Loucy (cell line): ENCODE measurements around the gene MPRIP.
"Not testable (repeated sequence)": the region's sequence is repeated elsewhere in the genome, so short reads cannot be mapped to it uniquely, and the experiment has no call there.

Experiments used
- H2AFZ ChIP-seq: fragments of 200-600 bp; sonication (generic); 2 replicates; pipeline ENCODE4 v1.6.0; 2016; ENCODE audit warnings: antibody characterized with exemption, mild to moderate bottlenecking, low read length, moderate library complexity
- H3F3A ChIP-seq: fragments of 200-600 bp; 2 replicates; pipeline ENCODE4 v1.6.0; 2016; ENCODE audit warnings: antibody characterized with exemption, low read depth, mild to moderate bottlenecking
- H3K27me3 ChIP-seq: fragments of 200-600 bp; sonication (generic); 2 replicates; pipeline ENCODE4 v1.6.1; 2014; ENCODE audit warnings: low read length, mild to moderate bottlenecking; ENCODE audit not compliant: insufficient read depth, poor library complexity, severe bottlenecking
- H3K36me3 ChIP-seq: fragments of 200-600 bp; sonication (generic); 2 replicates; pipeline ENCODE4 v1.6.1; 2016; ENCODE audit warnings: low read length; ENCODE audit not compliant: insufficient read depth
- H3K4me1 ChIP-seq: fragments of 200-600 bp; sonication (generic); 2 replicates; pipeline ENCODE4 v1.5.1; 2014; ENCODE audit warnings: low read length, mild to moderate bottlenecking; ENCODE audit not compliant: insufficient read depth, poor library complexity, severe bottlenecking
- H3K4me2 ChIP-seq: fragments of 200-600 bp; sonication (generic); 2 replicates; pipeline ENCODE4 v1.6.0; 2014; ENCODE audit warnings: antibody characterized with exemption, low read length, low read depth, mild to moderate bottlenecking; ENCODE audit not compliant: poor library complexity, severe bottlenecking
- H3K4me3 ChIP-seq: fragments of 200-600 bp; sonication (generic); 2 replicates; pipeline ENCODE4 v1.5.1; 2014; ENCODE audit warnings: low read length, mild to moderate bottlenecking, mixed read lengths; ENCODE audit not compliant: poor library complexity, severe bottlenecking
- H3K79me2 ChIP-seq: fragments of 200-600 bp; sonication (generic); 2 replicates; pipeline ENCODE4 v1.6.1; 2014; ENCODE audit warnings: low read length; ENCODE audit not compliant: insufficient read depth
- H3K9ac ChIP-seq: fragments of 200-600 bp; sonication (generic); 2 replicates; pipeline ENCODE4 v1.6.0; 2014; ENCODE audit warnings: mild to moderate bottlenecking, low read depth, low read length, moderate library complexity; ENCODE audit not compliant: poor library complexity, severe bottlenecking
- H3K9me2 ChIP-seq: fragments of 200-600 bp; sonication (generic); replicated peaks from 2 replicates; pipeline ENCODE4 v1.6.1; 2016; ENCODE audit warnings: low read depth, low read length, mixed read lengths
- H3K9me3 ChIP-seq: fragments of 200-600 bp; sonication (generic); 2 replicates; pipeline ENCODE4 v1.6.1; 2014; ENCODE audit warnings: mild to moderate bottlenecking, antibody characterized with exemption, low read length, low read depth; ENCODE audit not compliant: insufficient read depth
- H4K20me1 ChIP-seq: fragments of 200-600 bp; sonication (generic); 2 replicates; pipeline ENCODE4 v1.6.0; 2014; ENCODE audit warnings: antibody characterized with exemption, low read length, mild to moderate bottlenecking; ENCODE audit not compliant: insufficient read depth, poor library complexity, severe bottlenecking
- EZH2phosphoT487 ChIP-seq: fragments of 200-600 bp; IDR thresholded peaks from 2 replicates; pipeline ENCODE4 v1.6.1; 2018; ENCODE audit warnings: antibody characterized with exemption, mild to moderate bottlenecking, moderate library complexity, borderline replicate concordance
- TF ChIP-seq, protein P1 (sequence below): fragments of 200-600 bp; sonication (generic); conservative IDR thresholded peaks from 2 replicates; pipeline ENCODE4 v1.5.1; 2014; ENCODE audit warnings: mild to moderate bottlenecking, antibody characterized with exemption, low read length

The MPRIP gene

DNA sequence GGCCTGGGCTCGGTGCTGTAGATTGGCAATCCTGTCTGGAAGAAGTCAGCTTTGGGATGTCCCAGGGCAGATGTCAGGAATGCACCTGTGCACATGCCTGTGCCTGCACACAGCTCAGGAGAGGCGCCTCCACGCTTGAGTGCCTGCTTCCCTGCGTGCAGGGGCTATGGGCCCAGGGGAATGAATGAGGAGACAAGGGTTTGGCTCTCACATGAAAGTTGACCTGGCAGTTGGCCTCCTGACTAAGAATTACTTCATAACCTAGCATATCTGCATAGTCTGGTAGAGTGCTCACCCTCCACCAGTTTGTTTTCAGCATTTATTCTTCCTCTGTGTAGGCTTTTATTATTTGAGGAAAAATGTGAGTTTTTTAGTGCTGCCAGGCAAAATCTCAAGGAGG lies 113.8 kb downstream of the MPRIP start:
- H3K9ac ChIP-seq, result no peak overlapping the region
- no peak for TF ChIP-seq EZH2phosphoT487
- TF ChIP-seq, protein P1, sequence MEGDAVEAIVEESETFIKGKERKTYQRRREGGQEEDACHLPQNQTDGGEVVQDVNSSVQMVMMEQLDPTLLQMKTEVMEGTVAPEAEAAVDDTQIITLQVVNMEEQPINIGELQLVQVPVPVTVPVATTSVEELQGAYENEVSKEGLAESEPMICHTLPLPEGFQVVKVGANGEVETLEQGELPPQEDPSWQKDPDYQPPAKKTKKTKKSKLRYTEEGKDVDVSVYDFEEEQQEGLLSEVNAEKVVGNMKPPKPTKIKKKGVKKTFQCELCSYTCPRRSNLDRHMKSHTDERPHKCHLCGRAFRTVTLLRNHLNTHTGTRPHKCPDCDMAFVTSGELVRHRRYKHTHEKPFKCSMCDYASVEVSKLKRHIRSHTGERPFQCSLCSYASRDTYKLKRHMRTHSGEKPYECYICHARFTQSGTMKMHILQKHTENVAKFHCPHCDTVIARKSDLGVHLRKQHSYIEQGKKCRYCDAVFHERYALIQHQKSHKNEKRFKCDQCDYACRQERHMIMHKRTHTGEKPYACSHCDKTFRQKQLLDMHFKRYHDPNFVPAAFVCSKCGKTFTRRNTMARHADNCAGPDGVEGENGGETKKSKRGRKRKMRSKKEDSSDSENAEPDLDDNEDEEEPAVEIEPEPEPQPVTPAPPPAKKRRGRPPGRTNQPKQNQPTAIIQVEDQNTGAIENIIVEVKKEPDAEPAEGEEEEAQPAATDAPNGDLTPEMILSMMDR, result no peak
- no peaks in the 10 kb centered on the region for H3K27me3 ChIP-seq
- no peaks in the 10 kb centered on the region for H3K9me2 ChIP-seq
- H3K4me2 ChIP-seq, result no peak overlapping the region
- H3K9me3 ChIP-seq, result no peaks in the 10 kb centered on the region
- H3F3A ChIP-seq, result no peaks in the 10 kb centered on the region
- no peaks in the 10 kb centered on the region for H3K4me1 ChIP-seq
- H4K20me1 ChIP-seq, result no peaks in the 10 kb centered on the region
- no peak overlapping the region for H3K4me3 ChIP-seq
- H2AFZ ChIP-seq, result no peak overlapping the region
- peaks cover 96% of the 10 kb centered on the region; the same call in 1 of the 2 replicates for H3K36me3 ChIP-seq
- no peaks in the 10 kb centered on the region for H3K79me2 ChIP-seq

DNA sequence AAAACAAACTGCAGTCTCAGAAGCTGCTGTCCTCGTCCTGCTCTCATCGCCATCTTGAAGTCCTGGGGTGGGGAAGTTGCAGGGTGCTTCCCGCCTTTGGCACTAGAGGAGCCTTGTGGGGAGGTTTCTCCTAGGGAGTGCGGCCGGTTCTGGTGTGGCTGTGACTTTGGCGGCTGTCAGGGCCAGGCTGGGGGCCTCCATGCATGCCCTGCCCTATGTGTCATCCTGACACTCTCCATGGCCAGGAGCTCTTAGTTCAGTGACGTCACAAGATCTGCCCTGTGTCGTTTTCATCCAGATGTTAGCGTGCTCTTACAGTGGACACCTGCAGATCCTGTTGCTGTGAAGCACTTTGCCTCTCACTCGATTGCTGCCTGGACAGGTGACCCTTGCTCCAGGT lies 114.3 kb downstream of the MPRIP start:
- no peaks in the 10 kb centered on the region for H4K20me1 ChIP-seq
- H3K9me3 ChIP-seq, result no peaks in the 10 kb centered on the region
- no peak for TF ChIP-seq EZH2phosphoT487
- TF ChIP-seq, protein P1, result no peak
- H3K36me3 ChIP-seq, result peaks cover 94% of the 10 kb centered on the region; the same call in 1 of the 2 replicates
- H3K9me2 ChIP-seq, result no peaks in the 10 kb centered on the region
- H3K4me1 ChIP-seq, result no peaks in the 10 kb centered on the region
- H3K27me3 ChIP-seq, result no peaks in the 10 kb centered on the region
- H3K79me2 ChIP-seq, result no peaks in the 10 kb centered on the region
- no peak overlapping the region for H3K4me2 ChIP-seq
- H3K9ac ChIP-seq, result no peak overlapping the region
- H2AFZ ChIP-seq, result no peak overlapping the region
- no peaks in the 10 kb centered on the region for H3F3A ChIP-seq
- H3K4me3 ChIP-seq, result no peak overlapping the region

DNA sequence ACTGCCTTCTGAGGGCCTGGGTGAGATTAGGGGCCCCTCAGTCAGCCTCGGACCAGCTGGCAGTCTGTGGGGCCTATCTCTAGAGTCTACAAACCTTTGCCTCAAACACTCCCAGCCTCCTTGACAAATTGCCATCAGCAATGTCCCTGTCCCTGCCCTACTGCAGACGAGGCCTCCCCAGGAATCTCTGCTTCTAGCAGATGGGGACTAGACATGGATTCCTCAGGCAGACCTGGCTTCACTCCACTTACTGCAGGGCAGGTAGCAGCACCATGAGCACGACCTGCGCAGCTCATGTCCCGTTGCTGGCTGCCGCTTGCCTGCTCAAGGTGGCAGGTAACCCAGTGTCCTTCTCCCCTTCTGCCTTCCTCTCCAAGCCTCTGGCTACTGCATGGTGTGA lies 114.8 kb downstream of the MPRIP start:
- H3K4me2 ChIP-seq, result no peak overlapping the region
- H3K79me2 ChIP-seq, result no peaks in the 10 kb centered on the region
- H3K9me2 ChIP-seq, result no peaks in the 10 kb centered on the region
- H3K36me3 ChIP-seq, result peaks cover 94% of the 10 kb centered on the region; the same call in 1 of the 2 replicates
- no peaks in the 10 kb centered on the region for H4K20me1 ChIP-seq
- H3K4me1 ChIP-seq, result no peaks in the 10 kb centered on the region
- no peak overlapping the region for H2AFZ ChIP-seq
- no peaks in the 10 kb centered on the region for H3K9me3 ChIP-seq
- no peak overlapping the region for H3K9ac ChIP-seq
- no peak overlapping the region for H3K4me3 ChIP-seq
- no peaks in the 10 kb centered on the region for H3F3A ChIP-seq
- TF ChIP-seq EZH2phosphoT487, result no peak
- TF ChIP-seq, protein P1, result no peak
- no peaks in the 10 kb centered on the region for H3K27me3 ChIP-seq

DNA sequence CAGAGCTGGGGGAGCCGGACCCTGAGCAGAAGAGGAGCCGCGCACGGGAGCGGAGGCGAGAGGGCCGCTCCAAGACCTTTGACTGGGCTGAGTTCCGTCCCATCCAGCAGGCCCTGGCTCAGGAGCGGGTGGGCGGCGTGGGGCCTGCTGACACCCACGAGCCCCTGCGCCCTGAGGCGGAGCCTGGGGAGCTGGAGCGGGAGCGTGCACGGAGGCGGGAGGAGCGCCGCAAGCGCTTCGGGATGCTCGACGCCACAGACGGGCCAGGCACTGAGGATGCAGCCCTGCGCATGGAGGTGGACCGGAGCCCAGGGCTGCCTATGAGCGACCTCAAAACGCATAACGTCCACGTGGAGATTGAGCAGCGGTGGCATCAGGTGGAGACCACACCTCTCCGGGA lies 116.2 kb downstream of the MPRIP start:
- not testable (repeated sequence) for H3K9me3 ChIP-seq, H2AFZ ChIP-seq, H3K4me1 ChIP-seq, H3F3A ChIP-seq, H3K9me2 ChIP-seq, H3K4me3 ChIP-seq, H3K4me2 ChIP-seq, H3K9ac ChIP-seq, H3K27me3 ChIP-seq, H4K20me1 ChIP-seq, H3K79me2 ChIP-seq
- H3K36me3 ChIP-seq, result peaks cover 95% of the 10 kb centered on the region; the same call in 1 of the 2 replicates
